K562 (cell line): Measurements from ENCODE around the gene FTH1. TPM values are rescaled to one million over a fixed set of nuclear protein-coding genes. Genes with fewer than 3 reads are reported as not detected.

Source experiments
- ARNT ChIP-seq, 2 experiments: fragments of 450-650 bp; IDR thresholded peaks; 2 replicates each; pipeline ENCODE4 v1.6.1; 2016; ENCODE audit warnings: mild to moderate bottlenecking in 1 of 2
- FOSL1 ChIP-seq: fragments of 200-800 bp; sonication (Bioruptor generic); conservative IDR thresholded peaks from 2 replicates; pipeline ENCODE4 v1.6.1; 2016; ENCODE audit warnings: missing genetic modification characterization, missing compliant biosample characterization
- HCFC1 ChIP-seq: IDR thresholded peaks from 2 replicates; pipeline ENCODE4 v1.6.1; 2012; ENCODE audit warnings: low read depth, low read length, improper control_type of control experiment
- HDAC3 ChIP-seq: fragments of 450-650 bp; IDR thresholded peaks from 2 replicates; pipeline ENCODE4 v1.6.1; 2018; ENCODE audit warnings: borderline replicate concordance, mild to moderate bottlenecking, moderate library complexity; ENCODE audit not compliant: partially characterized antibody
- HSF4 ChIP-seq: fragments of 250-450 bp; sonication (Bioruptor Pico); IDR thresholded peaks from 2 replicates; pipeline ENCODE4 v2.1.2; 2022; ENCODE audit warnings: mild to moderate bottlenecking, moderate library complexity, borderline replicate concordance
- MBD2 ChIP-seq: sonication (generic); IDR thresholded peaks from 2 replicates; pipeline ENCODE4 v1.6.1; 2016; ENCODE audit warnings: low read depth, borderline replicate concordance
- MIER1 ChIP-seq: fragments of 450-650 bp; IDR thresholded peaks from 2 replicates; pipeline ENCODE4 v1.6.1; 2016; ENCODE audit warnings: antibody characterized with exemption, mild to moderate bottlenecking, low read depth
- NCOA4 ChIP-seq: fragments of 450-650 bp; IDR thresholded peaks from 2 replicates; pipeline ENCODE4 v1.6.1; 2018; ENCODE audit warnings: mild to moderate bottlenecking; ENCODE audit not compliant: partially characterized antibody
- RAD51 ChIP-seq: fragments of 450-650 bp; IDR thresholded peaks from 2 replicates; pipeline ENCODE4 v1.7.1; 2016; ENCODE audit warnings: low read depth, mild to moderate bottlenecking, borderline replicate concordance
- RREB1 ChIP-seq: fragments of 250-450 bp; sonication (Bioruptor Pico); IDR thresholded peaks from 2 replicates; pipeline ENCODE4 v1.4.0; 2020
- SP2 ChIP-seq: IDR thresholded peaks from 2 replicates; pipeline ENCODE4 v1.6.1; 2011; ENCODE audit warnings: mild to moderate bottlenecking, low read depth, low read length, moderate library complexity; ENCODE audit not compliant: poor library complexity, severe bottlenecking; ENCODE audit errors: extremely low read depth
- TAF7 ChIP-seq: fragments of 450-650 bp; IDR thresholded peaks from 2 replicates; pipeline ENCODE4 v1.6.1; 2016; ENCODE audit warnings: missing genetic modification characterization, missing compliant biosample characterization
- U2AF2 ChIP-seq: fragments of 200-400 bp; formaldehyde crosslinking; optimal IDR thresholded peaks from 2 replicates; pipeline ENCODE3; 2017; ENCODE audit warnings: low read depth, mild to moderate bottlenecking, low read length
- ZNF3 ChIP-seq: fragments of 250-450 bp; sonication (Bioruptor Pico); IDR thresholded peaks from 2 replicates; pipeline ENCODE4 v1.5.0; 2021; ENCODE audit warnings: mild to moderate bottlenecking, moderate library complexity
- polyA plus RNA-seq, 8 experiments: library from polyadenylated mRNA; depleted of rRNA in 4 of 8; stranded (reverse) in 5 of 8; unstranded in 3 of 8; fragments of >200 nt; fragmentation: Nextera tagmentation in 2 of 8; fragmentation: Illumina TruSeq in 1 of 8; extraction: Ambion mirVana in 2 of 8; extraction: Trizol in 1 of 8; gene quantifications; 2 replicates each; pipeline versions ENCODE4 v1.2.1 to v1.2.3, GENCODE V29; 2011 to 2014; ENCODE audit warnings: inconsistent platforms in 1 of 8, missing spikeins in 1 of 8
- total RNA-seq, 7 experiments: library from RNA; depleted of rRNA in 6 of 7; stranded (reverse); fragments of >200 nt in 6 of 7; fragmentation: Illumina TruSeq in 2 of 7; extraction: Trizol in 2 of 7; gene quantifications; 2 replicates each; pipeline versions ENCODE4 v1.2.1 to v1.2.3, GENCODE V29; 2011 to 2021; ENCODE audit warnings: low replicate concordance in 1 of 7
- TF ChIP-seq, protein P1 (sequence below): fragments of 250-450 bp; sonication (Bioruptor Pico); IDR thresholded peaks from 2 replicates; pipeline ENCODE4 v1.8.0; 2022; ENCODE audit warnings: inconsistent platforms, mild to moderate bottlenecking, moderate library complexity, borderline replicate concordance
- TF ChIP-seq, protein P2 (sequence below): sonication (generic); formaldehyde crosslinking; IDR thresholded peaks from 2 replicates; pipeline ENCODE4 v1.8.1; 2023; ENCODE audit warnings: mild to moderate bottlenecking, missing genetic modification reagents, moderate library complexity
- TF ChIP-seq, protein P3 (sequence below): fragments of 450-650 bp; IDR thresholded peaks from 2 replicates; pipeline ENCODE4 v1.7.1; 2018; ENCODE audit warnings: mild to moderate bottlenecking, low read depth; ENCODE audit not compliant: partially characterized antibody

The FTH1 gene
- total and polyA plus RNA-seq, 9 of the 15 experiments (the other 6 are each of a cell fraction or from before 2014, with no cell fraction given), result 370 to 3,146 (median 802) TPM

GRCh38 chr11:61950035-61950547 is 17.3 kb downstream of the FTH1 start, which contains the start of gene BEST1 (continued):
- TF ChIP-seq, protein P1, sequence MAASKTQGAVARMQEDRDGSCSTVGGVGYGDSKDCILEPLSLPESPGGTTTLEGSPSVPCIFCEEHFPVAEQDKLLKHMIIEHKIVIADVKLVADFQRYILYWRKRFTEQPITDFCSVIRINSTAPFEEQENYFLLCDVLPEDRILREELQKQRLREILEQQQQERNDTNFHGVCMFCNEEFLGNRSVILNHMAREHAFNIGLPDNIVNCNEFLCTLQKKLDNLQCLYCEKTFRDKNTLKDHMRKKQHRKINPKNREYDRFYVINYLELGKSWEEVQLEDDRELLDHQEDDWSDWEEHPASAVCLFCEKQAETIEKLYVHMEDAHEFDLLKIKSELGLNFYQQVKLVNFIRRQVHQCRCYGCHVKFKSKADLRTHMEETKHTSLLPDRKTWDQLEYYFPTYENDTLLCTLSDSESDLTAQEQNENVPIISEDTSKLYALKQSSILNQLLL (CRISPR knock-in tag), result no peak
- TF ChIP-seq ZNF3, result no peak
- no peak for TF ChIP-seq MIER1
- TF ChIP-seq, protein P2, sequence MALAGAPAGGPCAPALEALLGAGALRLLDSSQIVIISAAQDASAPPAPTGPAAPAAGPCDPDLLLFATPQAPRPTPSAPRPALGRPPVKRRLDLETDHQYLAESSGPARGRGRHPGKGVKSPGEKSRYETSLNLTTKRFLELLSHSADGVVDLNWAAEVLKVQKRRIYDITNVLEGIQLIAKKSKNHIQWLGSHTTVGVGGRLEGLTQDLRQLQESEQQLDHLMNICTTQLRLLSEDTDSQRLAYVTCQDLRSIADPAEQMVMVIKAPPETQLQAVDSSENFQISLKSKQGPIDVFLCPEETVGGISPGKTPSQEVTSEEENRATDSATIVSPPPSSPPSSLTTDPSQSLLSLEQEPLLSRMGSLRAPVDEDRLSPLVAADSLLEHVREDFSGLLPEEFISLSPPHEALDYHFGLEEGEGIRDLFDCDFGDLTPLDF (CRISPR knock-in tag), result no peak
- TF ChIP-seq MBD2, result no peak
- no peak for TF ChIP-seq ARNT (IDR thresholded peaks at IDR 0.05)
- TF ChIP-seq U2AF2, result no peak
- no peak for TF ChIP-seq RAD51
- no peak for TF ChIP-seq FOSL1 (tag)
- TF ChIP-seq, protein P3, sequence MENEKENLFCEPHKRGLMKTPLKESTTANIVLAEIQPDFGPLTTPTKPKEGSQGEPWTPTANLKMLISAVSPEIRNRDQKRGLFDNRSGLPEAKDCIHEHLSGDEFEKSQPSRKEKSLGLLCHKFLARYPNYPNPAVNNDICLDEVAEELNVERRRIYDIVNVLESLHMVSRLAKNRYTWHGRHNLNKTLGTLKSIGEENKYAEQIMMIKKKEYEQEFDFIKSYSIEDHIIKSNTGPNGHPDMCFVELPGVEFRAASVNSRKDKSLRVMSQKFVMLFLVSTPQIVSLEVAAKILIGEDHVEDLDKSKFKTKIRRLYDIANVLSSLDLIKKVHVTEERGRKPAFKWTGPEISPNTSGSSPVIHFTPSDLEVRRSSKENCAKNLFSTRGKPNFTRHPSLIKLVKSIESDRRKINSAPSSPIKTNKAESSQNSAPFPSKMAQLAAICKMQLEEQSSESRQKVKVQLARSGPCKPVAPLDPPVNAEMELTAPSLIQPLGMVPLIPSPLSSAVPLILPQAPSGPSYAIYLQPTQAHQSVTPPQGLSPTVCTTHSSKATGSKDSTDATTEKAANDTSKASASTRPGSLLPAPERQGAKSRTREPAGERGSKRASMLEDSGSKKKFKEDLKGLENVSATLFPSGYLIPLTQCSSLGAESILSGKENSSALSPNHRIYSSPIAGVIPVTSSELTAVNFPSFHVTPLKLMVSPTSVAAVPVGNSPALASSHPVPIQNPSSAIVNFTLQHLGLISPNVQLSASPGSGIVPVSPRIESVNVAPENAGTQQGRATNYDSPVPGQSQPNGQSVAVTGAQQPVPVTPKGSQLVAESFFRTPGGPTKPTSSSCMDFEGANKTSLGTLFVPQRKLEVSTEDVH, result no peak
- no peak; the same call in 1 of the 2 replicates for TF ChIP-seq HSF4 (CRISPR knock-in tag)
- peak; percentile 83; the same call in 1 of the 2 replicates for TF ChIP-seq RREB1 (CRISPR knock-in tag)
- no peak for TF ChIP-seq HDAC3
- TF ChIP-seq HCFC1, result no peak
- no peak for TF ChIP-seq TAF7 (tag)
- TF ChIP-seq SP2, result no peak
- no peak for TF ChIP-seq NCOA4
